Esophagus muscularis mucosa (tissue), 4 donors: Measurements from ENCODE around the gene DIPK2B. TPM values are rescaled to one million over a fixed set of nuclear protein-coding genes. Genes with fewer than 3 reads are reported as not detected.

Experiments used
- DNase-seq: peaks from one replicate; pipeline ENCODE4 v3.0.0-alpha.2; 2017; ENCODE audit errors: extremely low spot score
- H3K27ac ChIP-seq, 4 donors: fragments of 200-600 bp; sonication (generic); replicated peaks in 1 of 4; 1 replicate in 3 of 4; 2 replicates in 1 of 4; pipeline ENCODE4 v1.5.1; 2016 to 2019; ENCODE audit warnings: mild to moderate bottlenecking in 1 of 4
- H3K27me3 ChIP-seq, 4 donors: fragments of 200-600 bp; sonication (generic); one replicate each; pipeline versions ENCODE4 v1.5.1 to v1.6.0; 2016 to 2019
- H3K36me3 ChIP-seq, 4 donors: fragments of 200-600 bp; sonication (generic); one replicate each; pipeline ENCODE4 v1.5.1; 2016 to 2019
- H3K4me1 ChIP-seq, 4 donors: fragments of 200-600 bp; sonication (generic); one replicate each; pipeline ENCODE4 v1.5.1; 2016 to 2019
- H3K4me3 ChIP-seq, 4 donors: fragments of 200-600 bp; sonication (generic); 1 replicate in 2 of 4; 2 replicates in 2 of 4; pipeline ENCODE4 v1.5.1; 2016 to 2019; ENCODE audit warnings: mild to moderate bottlenecking in 4 of 4, moderate library complexity in 1 of 4
- H3K9me3 ChIP-seq, 4 donors: fragments of 200-600 bp; sonication (generic); 1 replicate in 3 of 4; 2 replicates in 1 of 4; pipeline ENCODE4 v1.5.1; 2016 to 2019
- CTCF ChIP-seq, 3 experiments: fragments of 200-600 bp in 2 of 3; fragments of 450-650 bp in 1 of 3; sonication (generic) in 2 of 3; IDR thresholded peaks; one replicate each; pipeline ENCODE4 v1.5.1; 2017 to 2019; ENCODE audit warnings: antibody characterized with exemption in 3 of 3, mild to moderate bottlenecking in 2 of 3, moderate library complexity in 1 of 3
- EP300 ChIP-seq: sonication (generic); formaldehyde crosslinking; IDR thresholded peaks from one replicate; pipeline ENCODE4 v1.6.1; 2017; ENCODE audit warnings: antibody characterized with exemption
- POLR2A ChIP-seq: fragments of 450-650 bp; IDR thresholded peaks from one replicate; pipeline ENCODE4 v1.6.1; 2017; ENCODE audit warnings: antibody characterized with exemption, moderate library complexity, mild to moderate bottlenecking, low read depth
- POLR2AphosphoS5 ChIP-seq, 2 donors: sonication (generic); formaldehyde crosslinking; IDR thresholded peaks; one replicate each; pipeline ENCODE4 v1.6.1; 2017; ENCODE audit warnings: antibody characterized with exemption in 2 of 2
- WGBS: methylation state at CpG from one replicate; pipeline ENCODE4 v1.1.5; 2018; 5-methylcytosine and 5-hydroxymethylcytosine counted together
- intact Hi-C: fragments of 100-400 bp; cut with DNase I; formaldehyde crosslinking; loops from one replicate; pipeline ENCODE4 v1.15.1; 2023
- total RNA-seq, 4 donors: library from RNA; depleted of rRNA; stranded (reverse); fragments of >200 nt; gene quantifications; one replicate each; pipeline versions ENCODE4 v1.1.0 to v1.2.1, GENCODE V29; 2016

DIPK2B gene, protein sequence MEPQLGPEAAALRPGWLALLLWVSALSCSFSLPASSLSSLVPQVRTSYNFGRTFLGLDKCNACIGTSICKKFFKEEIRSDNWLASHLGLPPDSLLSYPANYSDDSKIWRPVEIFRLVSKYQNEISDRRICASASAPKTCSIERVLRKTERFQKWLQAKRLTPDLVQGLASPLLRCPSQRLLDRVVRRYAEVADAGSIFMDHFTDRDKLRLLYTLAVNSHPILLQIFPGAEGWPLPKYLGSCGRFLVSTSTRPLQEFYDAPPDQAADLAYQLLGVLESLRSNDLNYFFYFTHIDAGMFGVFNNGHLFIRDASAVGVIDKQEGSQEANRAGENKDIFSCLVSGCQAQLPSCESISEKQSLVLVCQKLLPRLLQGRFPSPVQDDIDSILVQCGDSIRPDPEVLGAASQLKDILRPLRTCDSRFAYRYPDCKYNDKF
- total RNA-seq = 10 to 100 TPM; 12.5 to 31.8 (median 21.6) TPM

DNA sequence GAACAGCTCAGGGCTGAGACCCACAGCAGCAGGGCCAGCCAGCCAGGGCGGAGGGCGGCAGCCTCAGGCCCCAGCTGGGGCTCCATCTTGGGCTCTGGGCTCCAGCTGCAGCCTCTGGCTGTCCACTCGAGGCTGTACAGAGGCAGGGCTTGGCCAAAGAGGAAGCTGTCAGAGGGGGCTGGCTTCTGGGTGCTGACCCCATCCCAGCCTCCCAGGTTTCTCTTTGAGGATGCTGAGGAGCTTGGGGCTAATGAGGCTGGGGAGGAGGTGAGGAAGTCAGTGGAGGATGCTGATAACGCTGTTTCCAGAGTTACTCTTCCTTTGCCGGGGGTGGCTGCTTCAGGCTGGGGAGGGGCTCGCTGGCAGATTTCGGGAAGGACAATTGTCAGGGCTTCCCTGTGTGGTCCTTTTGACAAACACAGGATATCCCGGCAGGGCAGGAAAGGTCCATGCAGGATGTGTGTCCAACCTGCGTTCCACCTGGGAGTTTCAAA lies at the start of gene DIPK2B:
Gene DIPK2B, minus strand, starts transcription at position 136 of the 494 bp plus-strand sequence. Its CDS starts 50 bp downstream, at position 86.
- Histone ChIP-seq H3K4me3 (peak within 1 kb of the TSS; percentile 28 to 47 (median 33)), H3K27ac (peak within 1 kb of the TSS; percentile 23 to 48 (median 42)), H3K27me3 (peaks cover 0 to 4% (median 0%) of the 10 kb centered on the region in 4 donors), H3K4me1 (peaks cover 0 to 4% (median 0%) of the 10 kb centered on the region in 4 donors), H3K9me3 (peaks cover 0 to 4% (median 0%) of the 10 kb centered on the region in 4 donors), H3K36me3 (no peaks in the 10 kb centered on the region)
- intact Hi-C loops = no loop called here
- TF ChIP-seq POLR2AphosphoS5 (IDR thresholded peaks at IDR 0.05) (peak; percentile 39 to 63), CTCF (IDR thresholded peaks at IDR 0.05) (no peak)
- 62% methylated on average over 8 of the region's 9 CpGs for WGBS
- no peak for DNase-seq

- Histone ChIP-seq H3K9me3 (peaks cover 0 to 5% (median 0%) of the 10 kb centered on the region in 4 donors), H3K4me3 (no peak overlapping the region), H3K4me1 (no peaks in the 10 kb centered on the region), H3K27me3 (no peaks in the 10 kb centered on the region), H3K27ac (no peak overlapping the region), H3K36me3 (no peaks in the 10 kb centered on the region)
- 74% methylated on average over 4 of the region's 4 CpGs for WGBS
- DNase-seq = no peak
- no peak for TF ChIP-seq POLR2AphosphoS5 (IDR thresholded peaks at IDR 0.05)
- intact Hi-C loops = no loop called here
These were observed 39.6 kb upstream of the DIPK2B start for GRCh38 chrX:45240301-45240700.

DNA sequence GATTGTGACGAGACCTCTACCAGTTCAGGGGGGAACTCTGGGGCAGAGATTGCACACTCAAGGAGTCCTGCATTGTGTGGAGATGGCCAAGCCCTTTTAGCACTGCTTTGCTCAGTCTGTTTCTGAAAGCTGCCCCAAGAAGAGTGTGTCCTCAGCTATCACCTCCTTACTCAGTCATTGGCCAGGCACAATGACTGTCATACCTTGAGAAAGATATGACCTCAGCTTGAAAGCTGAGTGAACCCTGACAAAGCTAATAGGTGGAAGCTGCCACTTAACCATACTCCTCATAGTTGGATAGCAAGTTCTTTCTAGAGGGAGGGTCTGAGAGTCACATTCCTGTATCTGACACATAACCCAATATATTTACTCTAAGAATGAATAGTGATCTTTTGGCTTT lies 37.8 kb upstream of the DIPK2B start:
- no peaks in the 10 kb centered on the region for H3K4me1 ChIP-seq
- TF ChIP-seq CTCF (IDR thresholded peaks at IDR 0.05) = no peak
- no peak for TF ChIP-seq EP300
- no peak for TF ChIP-seq POLR2A
- TF ChIP-seq POLR2AphosphoS5 (IDR thresholded peaks at IDR 0.05) = no peak
- intact Hi-C loops = no loop called here
- H3K27me3 ChIP-seq = no peaks in the 10 kb centered on the region
- H3K27ac ChIP-seq = no peak overlapping the region
- 41% methylated on average over 1 of the region's 1 CpG for WGBS
- no peaks in the 10 kb centered on the region for H3K9me3 ChIP-seq
- no peak for DNase-seq
- H3K4me3 ChIP-seq = no peak overlapping the region
- no peaks in the 10 kb centered on the region for H3K36me3 ChIP-seq

DNA sequence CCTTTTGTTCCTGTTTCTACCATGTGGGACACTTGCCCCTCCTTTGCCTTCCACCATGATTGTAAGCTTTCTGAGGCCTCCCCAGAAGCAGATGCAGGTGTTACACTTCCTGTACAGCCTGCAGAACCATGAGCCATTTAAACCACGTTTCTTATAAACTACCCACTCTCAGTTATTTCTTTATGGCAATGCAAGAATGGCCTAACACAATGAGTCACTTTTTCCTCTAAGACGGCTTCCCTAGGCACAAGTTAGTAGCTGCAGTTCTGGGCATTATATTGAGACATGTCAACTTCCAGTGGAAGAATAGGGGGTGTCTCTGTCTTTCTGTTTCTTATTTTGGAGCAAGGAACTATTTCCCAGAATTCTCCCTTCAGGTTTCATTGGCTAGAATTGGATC lies 32.9 kb upstream of the DIPK2B start:
- H3K27me3 ChIP-seq = peaks cover 0 to 12% (median 0%) of the 10 kb centered on the region in 4 donors
- no peak for DNase-seq
- no peak overlapping the region for H3K27ac ChIP-seq
- WGBS = 55% methylated on average over 2 of the region's 2 CpGs
- no peaks in the 10 kb centered on the region for H3K4me1 ChIP-seq
- H3K36me3 ChIP-seq = no peaks in the 10 kb centered on the region
- no peak for TF ChIP-seq EP300
- no peak for TF ChIP-seq CTCF (IDR thresholded peaks at IDR 0.05)
- TF ChIP-seq POLR2A = no peak
- TF ChIP-seq POLR2AphosphoS5 (IDR thresholded peaks at IDR 0.05) = no peak
- intact Hi-C loops = no loop called here
- H3K9me3 ChIP-seq = no peaks in the 10 kb centered on the region
- H3K4me3 ChIP-seq = no peak overlapping the region

- no peak overlapping the region for H3K27ac ChIP-seq
- H3K9me3 ChIP-seq = no peaks in the 10 kb centered on the region
- H3K4me1 ChIP-seq = no peaks in the 10 kb centered on the region
- 67% methylated on average over 3 of the region's 3 CpGs for WGBS
- intact Hi-C loops = no loop called here
- TF ChIP-seq CTCF (IDR thresholded peaks at IDR 0.05) (no peak), EP300 (no peak), POLR2AphosphoS5 (IDR thresholded peaks at IDR 0.05) (no peak), POLR2A (no peak)
- H3K27me3 ChIP-seq = peaks cover 0 to 12% (median 0%) of the 10 kb centered on the region in 4 donors
- DNase-seq = no peak
- no peaks in the 10 kb centered on the region for H3K36me3 ChIP-seq
- no peak overlapping the region for H3K4me3 ChIP-seq
These were observed 31.5 kb upstream of the DIPK2B start for GRCh38 chrX:45232139-45232538.
